Measurements from ENCODE around the gene APEX1. TPM values are rescaled to one million over a fixed set of nuclear protein-coding genes. Genes with fewer than 3 reads are reported as not detected.
"Not testable (repeated sequence)": the region's sequence is repeated elsewhere in the genome, so short reads cannot be mapped to it uniquely, and the experiment has no call there.

APEX1 gene
- polyA plus RNA-seq, 6 donors from 2014 or later = 129 to 187 (median 180) TPM

DNA sequence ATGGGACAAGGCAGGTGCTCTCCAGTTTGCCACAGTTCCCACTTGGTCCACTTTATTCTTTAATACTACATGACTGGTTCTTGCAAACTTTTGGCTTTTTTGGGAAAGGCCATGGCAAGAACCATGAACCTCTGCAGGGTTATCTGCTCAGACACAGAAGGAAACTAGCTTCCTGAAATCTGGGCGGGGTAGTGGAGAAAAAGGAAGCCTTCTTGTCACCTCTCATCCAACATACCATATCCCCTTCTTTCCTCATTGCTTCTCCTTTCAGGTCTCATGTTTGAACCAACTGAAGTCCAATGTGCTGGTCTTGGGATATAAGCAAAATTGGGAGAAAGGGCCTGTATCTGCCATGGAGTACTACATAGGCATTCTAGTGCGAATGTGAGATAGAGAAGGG lies 13.6 kb upstream of the APEX1 start:
- H3K27me3 Mint-ChIP-seq = no peaks in the 10 kb centered on the region
- peaks cover 55 to 59% (median 57%) of the 10 kb centered on the region in 3 donors for H3K4me1 Mint-ChIP-seq
- H3K27ac Mint-ChIP-seq = peak overlapping the region in 4 of 6 donors; percentile 18 to 83 (median 58)
- peaks cover 5 to 22% of the 10 kb centered on the region in 2 donors for H3K36me3 Mint-ChIP-seq
- DNase-seq (no peak), ATAC-seq (ENCODE audit: low read depth in 2 of 2) (no peak)
- peak overlapping the region in 3 of 8 donors; percentile 52 to 72 (median 64) for H3K4me3 Mint-ChIP-seq
- H3K9me3 Mint-ChIP-seq = peaks cover 0 to 6% (median 0%) of the 10 kb centered on the region in 7 donors

DNA sequence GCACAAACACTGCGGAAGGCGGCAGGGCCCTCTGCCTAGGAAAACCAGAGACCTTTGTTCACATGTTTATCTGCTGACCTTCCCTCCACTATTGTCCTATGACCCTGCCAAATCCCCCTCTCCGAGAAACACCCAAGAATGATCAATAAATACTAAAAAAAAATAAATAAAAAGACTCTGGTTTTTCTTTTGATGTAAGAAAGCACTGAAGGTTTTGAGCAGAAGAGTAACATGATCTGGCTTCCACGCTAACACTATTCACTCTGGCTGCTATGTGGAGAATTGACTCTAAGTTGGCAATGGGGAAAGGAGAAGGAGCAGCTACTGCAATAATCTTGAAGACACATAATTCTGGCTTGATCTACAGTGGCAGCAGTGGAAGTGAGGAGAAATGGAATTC lies 11.4 kb upstream of the APEX1 start:
- H3K36me3 Mint-ChIP-seq = peaks cover 10 to 37% of the 10 kb centered on the region in 2 donors
- not testable (repeated sequence) for H3K27me3 Mint-ChIP-seq; DNase-seq; ATAC-seq (ENCODE audit: low read depth in 2 of 2); H3K4me3 Mint-ChIP-seq; H3K9me3 Mint-ChIP-seq; H3K27ac Mint-ChIP-seq
- peaks cover 35 to 46% (median 37%) of the 10 kb centered on the region in 3 donors for H3K4me1 Mint-ChIP-seq

DNA sequence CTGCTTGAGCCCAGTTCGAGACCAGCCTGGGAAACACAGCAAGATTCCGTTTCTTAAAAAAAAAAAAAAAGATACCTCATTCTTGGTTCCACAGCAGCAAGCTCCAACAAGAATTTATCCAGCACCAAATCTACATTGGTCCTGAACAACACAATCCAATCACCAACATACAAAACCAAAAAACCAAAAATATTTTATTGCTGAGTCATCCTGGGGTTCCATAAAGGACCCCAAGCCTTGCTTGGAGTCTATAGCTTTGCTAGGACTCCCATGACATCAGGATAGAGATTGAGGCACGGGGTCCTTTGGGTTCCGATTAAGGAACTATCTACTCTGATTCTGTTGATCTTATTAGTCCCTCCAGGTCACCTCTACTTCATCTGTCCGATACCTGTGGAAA lies 8.1 kb upstream of the APEX1 start:
- Mint-ChIP-seq H3K4me3 (no peak overlapping the region), H3K36me3 (peaks cover 22 to 44% of the 10 kb centered on the region in 2 donors), H3K4me1 (peaks cover 3 to 21% (median 8%) of the 10 kb centered on the region in 3 donors), H3K27me3 (no peaks in the 10 kb centered on the region), H3K9me3 (no peaks in the 10 kb centered on the region), H3K27ac (peak overlapping the region in 1 of 6 donors; percentile 77)
- ATAC-seq (ENCODE audit: low read depth in 2 of 2) (no peak), DNase-seq (no peak)

DNA sequence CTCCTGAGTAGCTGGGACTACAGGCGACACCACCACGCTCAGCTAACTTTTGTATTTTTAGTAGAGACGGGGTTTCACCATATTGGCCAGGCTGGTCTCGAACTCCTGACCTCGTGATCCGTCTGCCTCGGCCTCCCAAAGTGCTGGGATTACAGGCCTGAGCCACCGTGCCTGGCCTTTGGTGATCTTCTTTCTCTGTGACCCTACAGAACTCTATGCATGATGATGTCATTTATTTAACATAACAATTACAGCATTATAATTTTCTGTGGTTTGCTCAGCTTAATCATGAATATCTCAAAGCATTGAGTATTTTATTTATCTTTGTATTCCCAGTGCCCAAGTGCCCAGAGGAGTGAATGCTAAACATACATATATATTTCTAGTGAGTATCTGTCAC lies 2.2 kb upstream of the APEX1 start:
- DNase-seq; H3K27me3 Mint-ChIP-seq; H3K9me3 Mint-ChIP-seq; ATAC-seq (ENCODE audit: low read depth in 2 of 2): not testable (repeated sequence)
- H3K4me3 Mint-ChIP-seq = peak overlapping the region in 5 of 8 donors; percentile 17 to 82 (median 57)
- peak overlapping the region in 2 of 6 donors; percentile 5 to 79 for H3K27ac Mint-ChIP-seq
- peaks cover 23 to 28% of the 10 kb centered on the region in 2 donors for H3K36me3 Mint-ChIP-seq
- peaks cover 4 to 21% (median 20%) of the 10 kb centered on the region in 3 donors for H3K4me1 Mint-ChIP-seq

DNA sequence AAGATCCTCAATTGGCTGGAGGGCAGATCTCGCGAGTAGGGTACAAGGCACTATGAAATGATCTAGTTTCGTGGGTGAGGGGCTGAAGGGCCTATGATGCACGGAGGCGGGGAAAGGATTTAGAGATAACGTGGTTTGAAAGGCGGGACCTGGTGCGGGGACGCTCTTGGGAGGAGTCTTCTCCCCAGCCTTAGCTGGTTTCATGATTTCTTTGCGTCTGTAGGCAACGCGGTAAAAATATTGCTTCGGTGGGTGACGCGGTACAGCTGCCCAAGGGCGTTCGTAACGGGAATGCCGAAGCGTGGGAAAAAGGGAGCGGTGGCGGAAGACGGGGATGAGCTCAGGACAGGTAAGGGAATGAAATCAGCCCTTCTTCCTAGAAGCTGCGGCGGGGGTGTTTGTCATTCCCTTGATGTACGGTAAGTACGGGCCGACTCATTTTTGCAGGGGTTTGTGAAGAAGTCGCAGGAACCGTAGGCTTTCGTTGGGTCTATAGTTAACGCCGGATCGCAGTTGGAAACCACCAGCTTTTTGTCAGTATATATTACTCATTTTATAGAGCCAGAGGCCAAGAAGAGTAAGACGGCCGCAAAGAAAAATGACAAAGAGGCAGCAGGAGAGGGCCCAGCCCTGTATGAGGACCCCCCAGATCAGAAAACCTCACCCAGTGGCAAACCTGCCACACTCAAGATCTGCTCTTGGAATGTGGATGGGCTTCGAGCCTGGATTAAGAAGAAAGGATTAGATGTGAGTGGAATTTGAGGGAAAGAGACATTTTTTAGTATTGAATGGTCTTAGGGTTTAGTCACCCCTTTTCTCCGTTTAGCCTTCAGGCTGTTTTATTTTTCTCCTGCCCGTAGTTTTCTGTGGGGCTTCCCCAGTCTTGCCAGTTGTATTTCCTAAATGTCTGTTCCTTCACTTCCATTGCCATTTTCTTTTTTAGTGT lies 602 bp downstream of the APEX1 start:
- Mint-ChIP-seq H3K27me3 (no peaks in the 10 kb centered on the region), H3K9me3 (no peaks in the 10 kb centered on the region), H3K4me1 (peaks cover 23 to 43% (median 24%) of the 10 kb centered on the region in 3 donors), H3K36me3 (peaks cover 13 to 28% of the 10 kb centered on the region in 2 donors), H3K4me3 (no peak overlapping the region), H3K27ac (no peak overlapping the region)
- DNase-seq = no peak
- peak; percentile 49 to 59 for ATAC-seq (ENCODE audit: low read depth in 2 of 2)

DNA sequence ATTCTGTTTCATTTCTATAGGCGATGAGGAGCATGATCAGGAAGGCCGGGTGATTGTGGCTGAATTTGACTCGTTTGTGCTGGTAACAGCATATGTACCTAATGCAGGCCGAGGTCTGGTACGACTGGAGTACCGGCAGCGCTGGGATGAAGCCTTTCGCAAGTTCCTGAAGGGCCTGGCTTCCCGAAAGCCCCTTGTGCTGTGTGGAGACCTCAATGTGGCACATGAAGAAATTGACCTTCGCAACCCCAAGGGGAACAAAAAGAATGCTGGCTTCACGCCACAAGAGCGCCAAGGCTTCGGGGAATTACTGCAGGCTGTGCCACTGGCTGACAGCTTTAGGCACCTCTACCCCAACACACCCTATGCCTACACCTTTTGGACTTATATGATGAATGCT lies 1.9 kb downstream of the APEX1 start:
- Mint-ChIP-seq H3K36me3 (peaks cover 11 to 25% of the 10 kb centered on the region in 2 donors), H3K4me1 (peaks cover 30 to 46% (median 31%) of the 10 kb centered on the region in 3 donors), H3K9me3 (peaks cover 0 to 4% (median 0%) of the 10 kb centered on the region in 7 donors), H3K4me3 (peak overlapping the region in 3 of 8 donors; percentile 23 to 50 (median 45)), H3K27ac (peak overlapping the region in 4 of 6 donors; percentile 11 to 81 (median 30)), H3K27me3 (no peaks in the 10 kb centered on the region)
- no peak for DNase-seq
- no peak for ATAC-seq (ENCODE audit: low read depth in 2 of 2)

DNA sequence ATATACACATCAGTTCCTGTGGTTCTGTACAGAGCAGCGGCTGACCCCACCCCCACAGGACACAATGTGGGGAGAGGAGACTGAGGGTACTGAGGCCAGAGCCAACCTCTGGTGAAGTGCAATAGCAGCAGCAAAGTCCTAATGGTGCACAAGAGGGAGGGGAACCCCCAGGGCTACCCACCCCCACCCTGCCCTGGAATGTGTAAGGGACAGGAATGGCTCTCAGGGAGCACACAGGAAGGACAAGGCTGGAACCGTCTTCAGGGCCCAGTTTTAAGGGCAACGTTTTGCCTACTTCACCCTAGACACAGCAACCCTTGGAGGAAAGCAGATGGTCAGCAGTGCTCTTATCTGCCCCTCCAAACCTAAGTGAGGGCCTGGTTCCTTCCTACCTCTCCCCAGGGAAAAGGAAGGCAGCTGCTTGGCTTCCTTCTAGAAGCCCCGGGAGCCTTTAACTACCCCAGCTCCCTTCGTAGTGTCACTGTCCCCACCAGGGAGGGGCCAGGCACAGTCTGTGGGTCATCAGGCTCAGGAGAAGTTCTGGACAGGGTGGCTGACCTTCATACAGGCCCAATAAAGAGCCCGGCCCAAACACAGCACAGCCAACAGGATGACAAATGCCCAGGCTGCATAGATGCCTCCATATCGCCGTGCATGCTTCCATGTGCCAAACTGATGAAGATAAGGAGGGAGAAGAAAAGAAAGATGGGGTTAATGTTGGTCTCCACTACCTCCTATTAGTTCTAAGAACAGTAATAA lies 3.2 kb downstream of the APEX1 start:
- H3K4me1 Mint-ChIP-seq = peaks cover 27 to 41% (median 28%) of the 10 kb centered on the region in 3 donors
- H3K27me3 Mint-ChIP-seq = no peaks in the 10 kb centered on the region
- ATAC-seq (ENCODE audit: low read depth in 2 of 2) = no peak
- H3K9me3 Mint-ChIP-seq = peaks cover 0 to 5% (median 0%) of the 10 kb centered on the region in 7 donors
- peaks cover 11 to 19% of the 10 kb centered on the region in 2 donors for H3K36me3 Mint-ChIP-seq
- DNase-seq = no peak
- H3K4me3 Mint-ChIP-seq = peak overlapping the region in 2 of 8 donors; percentile 41 to 92
- H3K27ac Mint-ChIP-seq = peak overlapping the region in 2 of 6 donors; percentile 85 to 99

DNA sequence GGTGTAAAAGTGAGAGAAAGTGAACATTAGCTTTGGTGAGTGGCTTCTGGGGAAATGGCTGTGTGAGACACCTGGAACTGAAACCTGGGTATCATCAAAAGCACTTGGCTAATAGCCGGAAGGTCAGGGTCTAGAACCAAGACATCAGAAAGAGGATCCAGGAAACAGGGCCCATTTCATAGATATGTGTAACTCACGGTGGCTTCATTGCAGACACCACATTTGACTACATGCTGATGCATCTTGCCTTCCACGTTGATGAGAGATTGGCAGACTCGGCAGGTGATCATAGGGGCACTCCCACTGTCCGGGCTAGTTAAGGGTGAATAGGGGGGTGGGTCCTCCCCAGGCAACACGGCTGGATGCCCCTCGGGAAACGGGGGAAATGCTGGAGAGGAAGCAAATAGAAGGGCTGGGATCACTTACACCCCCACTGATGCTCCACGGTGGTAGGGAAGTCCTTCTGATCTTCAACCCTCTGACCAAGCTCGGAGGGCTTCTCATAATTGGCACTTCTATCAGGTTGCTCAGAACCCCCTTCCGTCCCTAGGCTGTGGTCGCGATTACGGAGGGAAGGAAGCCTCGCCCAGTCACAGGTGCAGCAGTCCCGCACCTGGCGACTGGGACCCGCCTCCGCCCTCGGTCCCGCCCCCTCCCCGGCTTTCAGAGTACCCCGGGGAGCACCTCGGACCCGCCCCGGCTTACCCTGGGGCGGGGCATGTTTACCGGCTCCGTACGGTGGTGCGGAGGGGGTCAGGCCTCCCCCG lies 5.6 kb downstream of the APEX1 start:
- peaks cover 41 to 55% (median 43%) of the 10 kb centered on the region in 3 donors for H3K4me1 Mint-ChIP-seq
- H3K27me3 Mint-ChIP-seq = no peaks in the 10 kb centered on the region
- H3K9me3 Mint-ChIP-seq = peaks cover 0 to 5% (median 0%) of the 10 kb centered on the region in 7 donors
- peak overlapping the region; percentile 89 to 98 (median 94) for H3K4me3 Mint-ChIP-seq
- peak; percentile 87 for DNase-seq
- ATAC-seq (ENCODE audit: low read depth in 2 of 2) = peak; percentile 48 to 51
- H3K36me3 Mint-ChIP-seq = peaks cover 11 to 19% of the 10 kb centered on the region in 2 donors
- H3K27ac Mint-ChIP-seq = peak overlapping the region; percentile 98 to 100 (median 99)

DNA sequence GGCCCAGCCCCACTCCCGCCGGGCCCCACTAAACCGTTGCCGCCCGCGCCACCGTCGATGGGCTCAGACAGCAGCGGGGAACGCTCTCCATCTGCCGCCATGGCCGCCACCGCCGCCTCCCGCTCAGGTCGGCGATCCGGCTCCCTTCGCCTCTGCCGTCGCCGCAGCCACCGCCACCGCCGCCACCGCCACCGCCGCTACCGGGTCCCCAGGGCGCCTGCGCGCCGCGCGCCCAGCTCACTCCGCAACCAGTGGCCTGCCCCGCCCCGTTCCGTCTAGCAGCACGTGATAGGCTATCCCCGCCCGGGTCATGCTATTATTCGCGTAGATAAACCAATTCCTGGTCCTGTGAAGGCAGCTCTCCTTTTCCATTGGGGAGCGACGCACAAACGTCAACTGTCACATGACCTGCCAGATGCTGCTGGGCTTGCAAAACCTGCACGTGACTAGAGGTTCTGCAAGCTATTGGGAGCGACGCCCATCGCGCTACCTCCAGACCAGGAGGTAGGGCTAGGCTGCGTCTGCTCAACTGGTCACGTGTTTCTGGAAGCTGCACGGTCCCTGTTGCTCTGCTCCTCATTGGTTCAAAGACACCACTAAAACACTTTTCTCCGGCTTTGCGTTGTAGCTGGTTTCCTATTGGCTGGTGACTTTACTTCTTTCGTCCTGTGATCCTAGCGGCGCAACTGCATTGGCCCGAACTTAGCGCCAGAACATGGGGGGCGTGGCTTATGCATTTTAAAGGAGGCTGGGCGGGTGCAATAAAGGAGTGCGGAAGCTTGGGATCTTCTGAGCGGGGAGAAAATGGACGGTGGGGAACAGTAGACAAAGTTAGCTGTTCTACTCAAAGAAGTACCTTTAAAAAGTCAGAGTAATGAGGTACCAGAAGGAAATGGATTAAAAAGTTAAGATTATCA lies 6.5 kb downstream of the APEX1 start, which contains the start of gene PIP4P1:
PIP4P1 (minus strand) TSS at position 210 of the 917 bp plus-strand sequence; CDS start at position 101, 109 bp downstream.
- H3K36me3 Mint-ChIP-seq = peaks cover 11 to 19% of the 10 kb centered on the region in 2 donors
- no peaks in the 10 kb centered on the region for H3K27me3 Mint-ChIP-seq
- DNase-seq (peak; percentile 99), ATAC-seq (ENCODE audit: low read depth in 2 of 2) (peak; percentile 74 to 76)
- H3K4me1 Mint-ChIP-seq = peaks cover 41 to 55% (median 43%) of the 10 kb centered on the region in 3 donors
- H3K9me3 Mint-ChIP-seq = peaks cover 0 to 5% (median 0%) of the 10 kb centered on the region in 7 donors
- peak within 1 kb of the TSS; percentile 89 to 98 (median 94) for H3K4me3 Mint-ChIP-seq
- H3K27ac Mint-ChIP-seq = peak within 1 kb of the TSS; percentile 98 to 100 (median 99)

DNA sequence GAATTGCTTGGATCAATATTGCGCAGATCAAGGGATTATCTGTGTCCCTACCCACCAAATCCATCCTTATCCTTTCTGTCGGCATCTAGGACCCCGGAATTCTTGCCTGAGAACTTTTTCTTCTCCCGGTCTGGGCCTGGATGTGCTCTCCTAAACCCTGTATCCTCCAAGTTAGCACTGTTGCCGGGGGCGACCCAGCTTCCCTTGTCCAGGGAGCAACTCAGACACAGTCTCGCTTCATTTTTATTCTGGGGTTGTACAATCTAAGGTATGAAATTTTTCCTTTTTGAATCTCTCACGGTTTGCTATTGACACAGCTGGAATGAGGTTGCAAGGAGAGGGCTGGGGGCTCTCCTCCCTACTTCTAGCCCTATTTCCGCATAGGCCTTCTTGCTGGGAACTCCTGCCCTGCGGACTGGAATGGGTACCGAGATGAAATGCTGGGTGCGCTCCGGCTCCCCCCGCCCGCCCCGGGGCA lies 13.8 kb downstream of the APEX1 start:
- peak overlapping the region; percentile 94 to 100 (median 99) for H3K4me3 Mint-ChIP-seq
- DNase-seq (no peak), ATAC-seq (ENCODE audit: low read depth in 2 of 2) (no peak)
- H3K9me3 Mint-ChIP-seq = peaks cover 0 to 2% (median 0%) of the 10 kb centered on the region in 7 donors
- peaks cover 52 to 60% (median 53%) of the 10 kb centered on the region in 3 donors for H3K4me1 Mint-ChIP-seq
- H3K27me3 Mint-ChIP-seq = no peaks in the 10 kb centered on the region
- H3K36me3 Mint-ChIP-seq = peaks cover 2 to 16% of the 10 kb centered on the region in 2 donors
- peak overlapping the region; percentile 95 to 99 (median 97) for H3K27ac Mint-ChIP-seq

DNA sequence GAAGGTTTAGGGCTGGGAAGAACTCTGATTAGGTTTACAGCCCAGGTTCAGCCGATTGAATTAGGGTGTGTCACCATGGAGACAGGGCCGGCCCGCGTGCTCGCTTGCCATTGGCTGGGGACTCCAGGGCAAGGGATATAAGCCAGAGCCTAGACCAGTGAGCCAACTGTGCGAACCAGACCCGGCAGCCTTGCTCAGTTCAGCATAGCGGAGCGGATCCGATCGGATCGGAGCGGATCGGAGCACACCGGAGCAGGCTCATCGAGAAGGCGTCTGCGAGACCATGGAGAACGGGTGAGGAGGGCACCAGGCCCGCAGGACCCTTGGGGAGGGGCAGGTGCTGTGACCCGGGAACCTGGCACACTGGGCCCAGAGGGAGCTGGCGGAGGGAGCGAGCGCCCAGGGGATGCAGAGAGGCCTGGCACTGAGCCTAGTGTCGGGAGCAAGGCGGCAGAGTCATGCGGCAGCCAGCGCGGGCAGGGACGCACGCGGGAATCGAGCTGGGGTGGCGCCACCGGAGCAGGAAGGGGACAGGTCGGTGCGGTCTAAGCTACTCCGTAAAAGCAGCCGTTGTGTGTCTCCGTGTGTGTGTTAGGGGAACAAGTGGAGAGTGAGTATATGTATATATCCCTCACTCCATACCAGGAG lies 14.3 kb downstream of the APEX1 start, which contains the start of gene PNP:
PNP (plus strand) TSS at position 165 of the 648 bp plus-strand sequence; CDS start at position 284, 119 bp downstream.
- Mint-ChIP-seq H3K4me3 (peak within 1 kb of the TSS; percentile 94 to 100 (median 99)), H3K36me3 (peaks cover 7 to 22% of the 10 kb centered on the region in 2 donors), H3K4me1 (peaks cover 46 to 59% (median 55%) of the 10 kb centered on the region in 3 donors), H3K27me3 (no peaks in the 10 kb centered on the region), H3K9me3 (peaks cover 0 to 2% (median 0%) of the 10 kb centered on the region in 7 donors), H3K27ac (peak within 1 kb of the TSS; percentile 95 to 99 (median 97))
- peak; percentile 91 to 93 for ATAC-seq (ENCODE audit: low read depth in 2 of 2)
- peak; percentile 80 for DNase-seq

All from naive B cell (primary cell).